Thyroid gland (tissue), 4 donors: Measurements from ENCODE around the gene PAQR8. TPM values are rescaled to one million over a fixed set of nuclear protein-coding genes. Genes with fewer than 3 reads are reported as not detected.

ENCODE experiments used
- DNase-seq, 2 donors: peaks; one replicate each; pipeline ENCODE4 v3.0.0-alpha.2; 2019
- H3K27ac ChIP-seq, 3 donors: fragments of 200-600 bp; sonication (generic); 1 replicate in 2 of 3; 2 replicates in 1 of 3; pipeline ENCODE4 v1.5.1; 2016 to 2019; ENCODE audit warnings: mild to moderate bottlenecking in 1 of 3, moderate library complexity in 1 of 3
- H3K27me3 ChIP-seq: fragments of 200-600 bp; sonication (generic); one replicate; pipeline ENCODE4 v1.5.1; 2019
- H3K36me3 ChIP-seq, 2 donors: fragments of 200-600 bp; sonication (generic); one replicate each; pipeline ENCODE4 v1.5.1; 2016 to 2019
- H3K4me1 ChIP-seq, 2 donors: fragments of 200-600 bp; sonication (generic); one replicate each; pipeline ENCODE4 v1.5.1; 2017 to 2019
- H3K4me3 ChIP-seq, 3 donors: fragments of 200-600 bp; sonication (generic); replicated peaks in 1 of 3; 1 replicate in 2 of 3; 2 replicates in 1 of 3; pipeline ENCODE4 v1.5.1; 2016; ENCODE audit warnings: mild to moderate bottlenecking in 1 of 3
- H3K9me3 ChIP-seq: fragments of 200-600 bp; sonication (generic); one replicate; pipeline ENCODE4 v1.5.1; 2017
- POLR2A ChIP-seq, 2 donors: fragments of 450-650 bp; IDR thresholded peaks; one replicate each; pipeline ENCODE4 v1.6.1; 2017; ENCODE audit warnings: antibody characterized with exemption in 2 of 2, mild to moderate bottlenecking in 2 of 2, moderate library complexity in 1 of 2
- WGBS, 2 donors: methylation state at CpG; one replicate each; pipeline ENCODE4 v1.1.5; 2017; 5-methylcytosine and 5-hydroxymethylcytosine counted together
- intact Hi-C: fragments of 100-400 bp; cut with DNase I; formaldehyde crosslinking; loops from one replicate; pipeline ENCODE4 v1.15.1; 2023
- total RNA-seq, 4 donors: library from RNA; depleted of rRNA; stranded (reverse); fragments of >200 nt; gene quantifications; one replicate each; pipeline ENCODE4 v1.2.3, GENCODE V29; 2016
- TF ChIP-seq, protein P1 (sequence below), 6 experiments: fragments of 200-600 bp in 3 of 6; fragments of 450-650 bp in 3 of 6; sonication (generic) in 3 of 6; IDR thresholded peaks; one replicate each; pipeline ENCODE4 v1.5.1; 2016 to 2019; ENCODE audit warnings: antibody characterized with exemption in 6 of 6, mild to moderate bottlenecking in 2 of 6, inconsistent platforms in 1 of 6, moderate library complexity in 1 of 6

Gene PAQR8
- total RNA-seq, 4 donors from 2014 or later: 2.7 to 9.7 (median 5.4) TPM

DNA sequence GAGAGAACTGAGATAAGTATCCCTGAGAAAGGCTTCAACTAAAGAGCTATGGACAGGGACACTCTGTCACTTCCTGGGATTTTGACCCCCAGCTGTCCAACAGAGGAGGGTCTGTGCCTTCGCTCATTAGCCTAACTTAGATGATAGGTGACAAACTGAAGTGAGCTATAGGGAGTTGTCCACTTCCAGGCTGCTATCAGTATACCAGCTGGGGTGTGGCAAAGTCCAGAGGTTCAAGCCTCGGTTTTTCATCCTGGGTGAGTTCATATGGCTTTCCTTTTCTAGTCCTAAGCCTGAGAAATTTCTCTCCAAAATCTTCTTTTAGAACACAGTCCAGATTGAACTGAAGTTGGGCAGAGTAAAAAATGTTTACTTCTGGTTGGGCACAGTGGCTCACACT is 5.9 kb upstream of the PAQR8 start:
- no peak overlapping the region for H3K27ac ChIP-seq
- TF ChIP-seq POLR2A (IDR thresholded peaks at IDR 0.05): no peak
- TF ChIP-seq, protein P1, sequence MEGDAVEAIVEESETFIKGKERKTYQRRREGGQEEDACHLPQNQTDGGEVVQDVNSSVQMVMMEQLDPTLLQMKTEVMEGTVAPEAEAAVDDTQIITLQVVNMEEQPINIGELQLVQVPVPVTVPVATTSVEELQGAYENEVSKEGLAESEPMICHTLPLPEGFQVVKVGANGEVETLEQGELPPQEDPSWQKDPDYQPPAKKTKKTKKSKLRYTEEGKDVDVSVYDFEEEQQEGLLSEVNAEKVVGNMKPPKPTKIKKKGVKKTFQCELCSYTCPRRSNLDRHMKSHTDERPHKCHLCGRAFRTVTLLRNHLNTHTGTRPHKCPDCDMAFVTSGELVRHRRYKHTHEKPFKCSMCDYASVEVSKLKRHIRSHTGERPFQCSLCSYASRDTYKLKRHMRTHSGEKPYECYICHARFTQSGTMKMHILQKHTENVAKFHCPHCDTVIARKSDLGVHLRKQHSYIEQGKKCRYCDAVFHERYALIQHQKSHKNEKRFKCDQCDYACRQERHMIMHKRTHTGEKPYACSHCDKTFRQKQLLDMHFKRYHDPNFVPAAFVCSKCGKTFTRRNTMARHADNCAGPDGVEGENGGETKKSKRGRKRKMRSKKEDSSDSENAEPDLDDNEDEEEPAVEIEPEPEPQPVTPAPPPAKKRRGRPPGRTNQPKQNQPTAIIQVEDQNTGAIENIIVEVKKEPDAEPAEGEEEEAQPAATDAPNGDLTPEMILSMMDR (IDR thresholded peaks at IDR 0.05): no peak
- intact Hi-C loops: no loop called here
- H3K36me3 ChIP-seq: no peaks in the 10 kb centered on the region
- no peaks in the 10 kb centered on the region for H3K27me3 ChIP-seq
- no peaks in the 10 kb centered on the region for H3K9me3 ChIP-seq
- WGBS, 2 donors: 39 to 50% methylated on average over 2 of the region's 2 CpGs
- no peak for DNase-seq
- H3K4me3 ChIP-seq: no peak overlapping the region
- no peaks in the 10 kb centered on the region for H3K4me1 ChIP-seq

DNA sequence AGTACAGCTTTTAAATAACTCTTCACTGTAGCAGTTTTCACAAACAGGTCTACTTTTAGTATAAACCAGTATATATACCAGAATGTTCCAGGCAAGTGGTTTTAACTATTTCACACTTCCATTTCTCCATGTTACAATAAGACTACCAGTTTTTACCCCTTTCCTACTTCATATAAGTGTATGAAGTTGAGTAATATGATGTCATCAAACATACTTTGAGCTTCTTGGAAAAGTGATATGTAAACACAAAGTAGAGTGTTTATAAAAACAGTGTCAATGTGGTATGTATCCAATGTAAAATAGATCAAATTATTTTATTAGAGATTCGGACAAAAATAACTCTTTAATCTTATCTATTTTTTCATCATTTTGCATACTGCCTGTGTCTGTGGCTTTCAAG is 2.5 kb upstream of the PAQR8 start:
- Histone ChIP-seq H3K4me1 (peaks cover 9 to 14% of the 10 kb centered on the region in 2 donors), H3K9me3 (no peaks in the 10 kb centered on the region), H3K4me3 (no peak overlapping the region), H3K27ac (no peak overlapping the region), H3K27me3 (no peaks in the 10 kb centered on the region), H3K36me3 (no peaks in the 10 kb centered on the region)
- WGBS, 2 donors: 84 to 94% methylated on average over 1 of the region's 1 CpG
- DNase-seq: no peak
- TF ChIP-seq, protein P1 (IDR thresholded peaks at IDR 0.05): no peak
- no peak for TF ChIP-seq POLR2A (IDR thresholded peaks at IDR 0.05)
- intact Hi-C loops: no loop called here

DNA sequence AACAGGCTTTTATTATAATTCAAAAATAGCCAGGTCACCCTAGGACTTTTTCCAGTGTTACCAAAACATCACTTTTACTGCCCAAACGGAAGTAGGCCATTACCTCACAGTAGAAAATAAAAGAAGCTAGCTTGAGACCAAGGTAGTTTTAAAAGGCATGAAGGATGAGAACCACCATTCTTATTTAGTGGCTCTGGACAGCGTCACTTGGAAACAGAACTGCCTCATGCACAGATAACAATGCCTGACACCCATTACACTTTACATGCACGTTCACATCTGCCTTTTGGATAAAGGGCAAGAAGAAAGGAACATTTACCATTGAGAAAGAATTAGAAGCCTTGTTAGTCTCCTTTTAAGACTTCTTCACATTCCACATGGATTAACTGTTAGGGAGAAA is 1.9 kb upstream of the PAQR8 start:
- Histone ChIP-seq H3K9me3 (no peaks in the 10 kb centered on the region), H3K4me3 (no peak overlapping the region), H3K27me3 (no peaks in the 10 kb centered on the region), H3K27ac (no peak overlapping the region), H3K4me1 (peaks cover 14 to 15% of the 10 kb centered on the region in 2 donors), H3K36me3 (no peaks in the 10 kb centered on the region)
- TF ChIP-seq, protein P1 (IDR thresholded peaks at IDR 0.05): no peak
- TF ChIP-seq POLR2A (IDR thresholded peaks at IDR 0.05): no peak
- no peak for DNase-seq
- WGBS, 2 donors: 86 to 94% methylated on average over 3 of the region's 3 CpGs
- intact Hi-C loops: loop anchor here (10.0 kb wide), 1 partner anchor 75 kb away; the partner anchor contains the start of gene MCM3

DNA sequence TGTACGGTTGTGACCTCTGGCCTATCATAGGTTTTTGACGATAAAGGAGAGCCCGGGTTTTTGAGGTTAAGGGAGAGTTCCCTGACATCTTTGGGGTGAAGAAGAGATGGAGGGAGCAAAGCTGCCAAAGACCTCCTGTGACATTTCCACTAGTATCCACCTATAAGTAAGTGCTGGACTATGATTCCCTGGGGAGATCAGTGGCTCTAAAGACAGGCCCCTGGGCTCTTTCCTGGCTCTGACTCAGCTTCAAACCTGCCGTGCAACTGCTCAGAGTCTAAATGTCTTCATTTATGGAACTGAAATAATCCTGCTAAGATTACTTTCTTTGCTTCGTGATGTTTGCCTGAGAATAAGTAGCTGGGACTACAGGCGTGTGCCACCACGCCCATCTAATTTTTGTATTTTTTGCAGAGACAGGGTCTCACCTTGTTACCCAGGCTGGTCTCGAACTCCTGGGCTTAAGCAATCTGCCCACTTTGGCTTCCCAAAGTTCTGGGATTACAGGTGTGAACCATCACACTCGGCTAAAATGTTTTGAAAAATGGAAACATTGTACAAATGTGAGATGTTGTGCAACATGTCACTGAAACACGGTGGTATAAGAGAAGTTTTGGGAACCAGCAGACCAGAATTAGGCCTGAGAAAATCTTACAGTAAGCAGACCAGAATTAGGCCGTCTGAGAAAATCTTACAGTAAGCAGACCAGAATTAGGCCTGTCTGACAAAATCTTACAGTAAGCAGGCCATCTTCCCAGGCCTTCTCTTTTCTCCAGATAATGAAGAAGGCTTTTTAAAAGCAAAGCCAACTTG is 1.1 kb upstream of the PAQR8 start:
- TF ChIP-seq, protein P1 (IDR thresholded peaks at IDR 0.05): no peak
- no peak for TF ChIP-seq POLR2A (IDR thresholded peaks at IDR 0.05)
- no peaks in the 10 kb centered on the region for H3K9me3 ChIP-seq
- H3K27ac ChIP-seq: no peak overlapping the region
- intact Hi-C loops: loop anchor here (10.0 kb wide), 1 partner anchor 76 kb away; the partner anchor contains the start of gene MCM3
- peaks cover 14 to 22% of the 10 kb centered on the region in 2 donors for H3K4me1 ChIP-seq
- H3K36me3 ChIP-seq: no peaks in the 10 kb centered on the region
- no peak overlapping the region for H3K4me3 ChIP-seq
- H3K27me3 ChIP-seq: no peaks in the 10 kb centered on the region
- no peak for DNase-seq
- 89 to 92% methylated on average over 11 of the region's 11 CpGs for WGBS, 2 donors

DNA sequence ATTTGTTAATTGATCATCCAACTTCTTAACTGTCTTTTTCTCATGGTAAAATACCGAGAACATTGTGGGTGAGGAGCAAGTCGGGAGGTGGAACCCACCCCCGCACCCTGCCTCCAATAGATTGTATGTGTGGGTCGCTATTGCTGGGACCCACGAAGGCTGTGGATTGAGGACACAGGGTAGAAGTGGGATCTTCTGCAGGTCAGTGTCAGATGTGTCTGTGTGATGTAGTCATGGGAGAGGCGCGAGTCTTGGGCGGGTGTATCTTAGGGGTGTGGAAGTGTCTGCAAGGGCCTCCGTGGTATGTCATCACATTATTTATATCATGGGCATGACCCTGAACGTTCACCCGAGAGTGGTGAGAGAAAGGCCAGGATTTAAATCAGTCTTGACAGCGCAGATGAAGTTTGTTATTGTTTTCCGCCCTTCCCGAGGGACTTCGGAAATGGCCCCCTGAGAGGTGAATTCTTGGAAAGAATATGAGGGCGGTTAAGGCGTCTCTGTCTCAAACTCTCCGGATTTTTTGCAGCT is 472 bp upstream of the PAQR8 start:
- Histone ChIP-seq H3K27me3 (no peaks in the 10 kb centered on the region), H3K9me3 (no peaks in the 10 kb centered on the region), H3K4me1 (peaks cover 14 to 29% of the 10 kb centered on the region in 2 donors), H3K4me3 (peak overlapping the region; percentile 48 to 65 (median 53)), H3K27ac (peak overlapping the region in 2 of 3 donors; percentile 37 to 49), H3K36me3 (no peaks in the 10 kb centered on the region)
- peak; percentile 5 to 7 for DNase-seq
- intact Hi-C loops: loop anchor here (10.0 kb wide), 1 partner anchor 77 kb away; the partner anchor contains the start of gene MCM3
- 31 to 32% methylated on average over 17 to 18 of the region's 18 CpGs for WGBS, 2 donors
- TF ChIP-seq, protein P1 (IDR thresholded peaks at IDR 0.05): no peak
- no peak for TF ChIP-seq POLR2A (IDR thresholded peaks at IDR 0.05)
